IPS DF 4.7 (cell line): Measurements from ENCODE around the gene FIBIN.
"Not testable (repeated sequence)": the region's sequence is repeated elsewhere in the genome, so short reads cannot be mapped to it uniquely, and the experiment has no call there.

ENCODE experiments used
- DNase-seq: peaks from one replicate; pipeline ENCODE4 v3.0.0-alpha.2; 2013; ENCODE audit warnings: low spot score; ENCODE audit errors: extremely low read depth

Gene FIBIN

GRCh38 chr11:26977209-26977608 lies 16.7 kb upstream of the FIBIN start:
- DNase-seq = not testable (repeated sequence)

- DNase-seq = no peak
Measured at GRCh38 chr11:26983645-26984044, 10.3 kb upstream of the FIBIN start.

DNA sequence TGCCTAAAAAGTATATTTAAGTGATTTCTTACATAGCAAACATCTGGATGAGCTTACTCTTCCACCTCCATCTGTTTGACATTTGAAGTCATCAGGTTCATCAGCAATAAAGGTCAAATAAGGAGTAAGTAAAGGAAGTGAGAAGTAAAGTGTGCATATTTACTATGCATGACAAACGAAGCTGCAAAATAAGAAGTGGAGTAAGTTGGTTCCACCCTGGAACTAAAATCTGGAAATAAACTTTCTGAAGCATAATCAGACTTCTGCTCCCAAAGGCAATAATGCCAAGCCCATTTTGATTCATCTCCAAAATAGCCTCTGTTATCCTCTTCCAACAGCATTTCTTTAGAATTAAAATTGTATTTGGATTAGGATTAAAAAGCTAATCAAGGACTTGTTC lies 8.4 kb upstream of the FIBIN start:
- DNase-seq = no peak

- DNase-seq = no peak
Measured at GRCh38 chr11:26985943-26986342, 8.0 kb upstream of the FIBIN start.

DNA sequence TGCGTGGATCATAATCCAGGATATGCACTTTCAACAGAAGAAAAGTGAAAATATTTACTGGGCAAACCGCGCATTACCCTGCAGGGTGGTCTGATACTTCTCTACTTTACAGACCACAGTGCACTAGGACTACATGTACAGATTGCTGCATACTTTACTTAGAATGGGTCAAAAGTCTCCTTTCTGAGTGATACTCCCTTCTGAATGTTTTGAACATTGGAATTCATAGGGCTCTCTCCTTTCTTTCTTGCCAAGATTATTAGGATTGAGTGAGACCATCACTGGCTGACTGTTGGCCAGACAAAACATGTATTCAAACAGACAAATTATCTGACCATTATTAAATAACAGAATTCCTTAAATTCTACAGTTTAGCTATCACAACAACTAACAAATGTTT lies 6.6 kb upstream of the FIBIN start:
- no peak for DNase-seq

- no peak for DNase-seq
Measured at GRCh38 chr11:26987731-26988130, 6.2 kb upstream of the FIBIN start.

- no peak for DNase-seq
Measured at GRCh38 chr11:26992031-26992541, 1.8 kb upstream of the FIBIN start.

DNA sequence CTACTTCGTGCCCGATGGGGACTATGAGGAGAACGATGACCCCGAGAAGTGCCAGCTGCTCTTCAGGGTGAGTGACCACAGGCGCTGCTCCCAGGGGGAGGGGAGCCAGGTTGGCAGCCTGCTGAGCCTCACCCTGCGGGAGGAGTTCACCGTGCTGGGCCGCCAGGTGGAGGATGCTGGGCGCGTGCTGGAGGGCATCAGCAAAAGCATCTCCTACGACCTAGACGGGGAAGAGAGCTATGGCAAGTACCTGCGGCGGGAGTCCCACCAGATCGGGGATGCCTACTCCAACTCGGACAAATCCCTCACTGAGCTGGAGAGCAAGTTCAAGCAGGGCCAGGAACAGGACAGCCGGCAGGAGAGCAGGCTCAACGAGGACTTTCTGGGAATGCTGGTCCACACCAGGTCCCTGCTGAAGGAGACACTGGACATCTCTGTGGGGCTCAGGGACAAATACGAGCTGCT lies 751 bp downstream of the FIBIN start:
- no peak for DNase-seq

DNA sequence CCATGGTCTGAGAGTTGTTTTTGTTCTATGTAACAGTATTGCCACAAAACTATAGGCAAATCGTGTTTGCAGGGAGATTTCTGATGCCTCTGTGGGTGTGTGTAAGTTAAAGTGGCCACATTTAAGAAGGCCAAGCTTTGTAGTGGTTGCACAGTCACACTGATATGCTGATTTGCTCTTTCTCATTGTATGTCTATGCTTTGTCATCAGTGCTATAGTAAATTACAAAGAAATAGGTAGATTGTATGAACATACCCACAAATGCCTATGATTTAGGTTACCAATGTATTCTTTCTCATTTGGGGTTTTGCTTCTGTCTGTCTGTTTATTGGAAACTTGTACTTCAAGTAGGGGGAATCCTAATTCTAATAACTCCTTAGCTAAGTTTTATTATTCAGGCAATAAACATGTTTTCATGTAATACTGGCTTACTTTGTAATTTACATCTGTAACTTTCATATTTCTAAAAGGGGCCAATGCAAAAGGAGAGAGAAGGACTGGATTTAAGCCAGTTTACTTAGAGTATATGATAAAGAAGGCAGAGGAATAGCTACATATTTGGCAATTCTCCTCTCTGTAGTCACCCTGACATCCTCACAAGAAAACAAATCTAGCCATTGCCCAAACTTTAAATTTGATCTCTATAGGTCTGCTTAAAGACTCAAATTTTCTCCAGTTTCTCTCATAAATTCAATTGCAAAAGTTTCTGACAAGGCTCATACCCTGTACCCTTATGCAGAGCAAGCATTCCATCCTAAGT lies 2.0 kb downstream of the FIBIN start:
- DNase-seq = no peak

DNA sequence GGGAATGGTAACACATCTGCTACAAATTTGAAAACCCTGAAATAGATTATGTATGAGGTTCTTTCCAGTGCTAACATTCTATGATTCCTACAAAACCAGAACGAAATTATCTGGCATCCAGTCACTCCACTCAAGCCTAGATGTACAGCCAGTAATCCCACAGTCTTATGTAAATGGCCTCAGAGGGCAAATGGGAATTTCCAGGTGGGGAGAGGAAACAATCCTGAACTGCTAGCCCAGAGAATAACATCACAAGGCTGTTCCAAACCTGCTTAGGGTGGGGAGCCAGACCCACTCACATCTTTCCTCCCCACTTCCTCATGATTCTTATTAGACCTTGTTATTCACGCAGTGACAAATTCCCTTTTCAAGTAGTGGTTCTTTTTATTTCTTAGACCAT lies 3.5 kb downstream of the FIBIN start:
- no peak for DNase-seq

DNA sequence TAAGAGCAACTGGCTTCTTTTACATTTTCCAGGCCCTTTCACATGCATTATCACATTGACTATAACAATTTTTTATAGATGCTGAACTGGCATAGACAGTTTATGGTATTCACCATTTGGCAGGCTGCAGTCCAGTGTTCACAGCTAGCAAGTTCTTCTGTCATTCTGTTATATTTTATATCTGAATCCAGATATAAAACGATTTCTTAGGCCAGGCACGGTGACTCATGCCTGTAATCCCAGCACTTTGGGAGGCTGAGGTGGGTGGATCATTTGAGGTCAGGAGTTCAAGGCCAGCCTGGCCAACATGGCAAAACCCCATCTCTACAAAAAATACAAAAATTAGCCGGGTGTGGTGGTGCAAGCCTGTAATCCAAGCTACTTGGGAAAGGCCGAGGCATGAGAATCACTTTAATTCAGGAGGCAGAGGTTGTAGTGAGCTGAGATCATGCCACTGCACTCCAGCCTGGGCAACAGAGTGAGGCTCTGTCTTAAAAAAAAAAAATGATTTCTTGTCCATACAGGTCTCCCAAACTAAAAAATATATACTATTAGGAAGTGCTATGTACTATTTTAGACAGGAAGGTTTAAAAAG lies 7.3 kb downstream of the FIBIN start:
- not testable (repeated sequence) for DNase-seq

DNA sequence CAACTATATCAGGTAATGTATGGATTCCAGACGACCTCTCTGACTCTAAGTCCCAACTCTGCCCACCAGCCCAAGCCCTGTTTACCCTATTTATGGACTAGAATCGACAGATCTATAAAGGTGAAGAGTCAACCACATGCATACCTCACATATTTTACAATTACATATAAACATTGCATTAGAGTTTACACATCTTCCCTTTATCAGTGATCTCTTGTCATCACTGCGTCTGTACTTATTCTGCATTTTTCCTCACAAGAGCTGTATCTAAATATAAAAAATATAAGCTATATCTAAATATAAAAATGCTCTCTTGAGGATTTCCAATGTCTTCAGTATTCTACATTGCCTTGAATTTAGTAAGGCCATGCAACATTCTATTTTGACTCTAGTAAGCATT lies 8.5 kb downstream of the FIBIN start:
- DNase-seq = no peak

GRCh38 chr11:27002838-27003237 lies 8.9 kb downstream of the FIBIN start:
- DNase-seq = no peak

DNA sequence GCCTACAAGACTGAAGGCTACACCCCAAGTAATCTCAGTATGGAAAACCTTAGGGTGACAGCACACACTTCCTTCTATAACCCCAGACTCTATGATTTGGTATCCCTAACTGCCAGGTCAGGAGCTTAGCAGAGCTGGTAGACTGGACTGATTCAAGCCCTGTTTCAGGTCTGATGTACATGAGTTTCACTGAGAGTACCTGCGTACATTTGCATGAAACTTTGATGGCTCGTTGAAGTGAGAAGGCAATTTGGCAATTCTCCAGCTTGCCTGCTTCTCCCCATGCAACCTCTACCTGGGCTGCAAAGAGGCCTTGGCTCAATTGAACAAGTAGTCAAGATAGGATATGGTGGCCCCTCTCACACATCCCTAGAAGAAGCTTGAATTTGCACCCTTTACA lies 10.2 kb downstream of the FIBIN start:
- no peak for DNase-seq

- no peak for DNase-seq
Measured at GRCh38 chr11:27008811-27009535, 15.1 kb downstream of the FIBIN start.

GRCh38 chr11:27011560-27012233 lies 17.8 kb downstream of the FIBIN start:
- DNase-seq = no peak

DNA sequence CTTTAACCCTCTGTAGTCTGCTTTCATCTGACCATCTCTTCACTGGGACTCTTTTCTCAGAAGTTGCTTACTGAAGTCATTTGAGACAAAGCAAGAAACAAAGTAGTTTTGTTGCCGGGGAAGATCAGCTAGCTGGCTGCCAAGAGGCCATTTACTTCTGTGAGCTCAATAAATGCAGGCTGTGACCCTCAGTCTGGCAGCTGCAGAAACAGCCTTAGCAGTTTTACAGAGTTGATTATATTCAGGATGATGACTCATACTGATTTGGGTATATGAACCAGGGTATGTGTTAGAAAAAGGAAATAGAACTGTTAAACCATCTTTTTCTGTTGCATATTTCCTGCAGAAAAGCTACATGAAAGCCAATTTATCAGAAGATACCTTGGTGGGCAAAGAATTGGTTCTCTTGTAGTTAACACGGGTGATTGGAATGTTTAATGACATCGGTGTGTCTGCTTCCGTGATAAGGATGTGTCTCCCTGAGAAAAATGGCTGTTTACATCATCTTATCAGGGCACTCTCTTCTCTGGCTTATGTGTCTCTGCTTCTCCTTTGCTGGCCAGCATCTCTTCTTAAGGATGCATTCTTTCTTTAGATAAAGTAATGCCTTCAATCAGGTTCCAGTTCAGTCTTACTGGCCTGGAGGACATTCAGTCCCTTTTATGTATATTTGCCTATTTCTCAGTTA lies 18.5 kb downstream of the FIBIN start:
- no peak for DNase-seq

- no peak for DNase-seq
Measured at GRCh38 chr11:27013781-27014361, 20.0 kb downstream of the FIBIN start.

GRCh38 chr11:27018902-27019529 lies 25.1 kb downstream of the FIBIN start:
- DNase-seq = no peak

GRCh38 chr11:27020751-27021150 lies 26.8 kb downstream of the FIBIN start:
- no peak for DNase-seq
